SK-N-SH (cell line): ENCODE results near the gene METTL27. TPM values are rescaled to one million over a fixed set of nuclear protein-coding genes. Genes with fewer than 3 reads are reported as not detected.
"Not testable (repeated sequence)": the region's sequence is repeated elsewhere in the genome, so short reads cannot be mapped to it uniquely, and the experiment has no call there.

Experiments used
- CTCF ChIA-PET: fragments of 300-600, 350-600 bp; formaldehyde crosslinking; extraction: SDS; loops from one replicate; lab custom pipeline; 2021; lab: Yijun Ruan, JAX
- POLR2A ChIA-PET: fragments of 350-600 bp; sonication (Branson Sonifier 250); formaldehyde crosslinking; extraction: SDS; loops from one replicate; lab custom pipeline; 2020; ENCODE audit warnings: antibody characterized with exemption, inconsistent platforms; lab: Yijun Ruan, JAX
- DNase-seq: peaks from one replicate; pipeline ENCODE4 v3.0.0; 2012
- H2AFZ ChIP-seq: fragments of 200-600 bp; sonication (generic); 2 replicates; pipeline ENCODE4 v1.8.1; 2016; ENCODE audit warnings: antibody characterized with exemption, mild to moderate bottlenecking, low read depth
- H3F3A ChIP-seq: fragments of 200-600 bp; sonication (generic); replicated peaks from 2 replicates; pipeline ENCODE3; 2016; ENCODE audit warnings: antibody characterized with exemption, mild to moderate bottlenecking; ENCODE audit not compliant: insufficient read depth
- H3K27ac ChIP-seq, 2 experiments: fragments of 200-500 bp in 1 of 2; fragments of 200-600 bp in 1 of 2; sonication (Bioruptor generic) in 1 of 2; sonication (generic), shearing (Covaris generic) in 1 of 2; 2 replicates each; pipeline versions ENCODE4 v1.5.1 to v1.6.1; 2014 to 2016; ENCODE audit warnings: low read depth in 2 of 2, inconsistent platforms in 1 of 2, low read length in 1 of 2, mild to moderate bottlenecking in 1 of 2, mixed read lengths in 1 of 2
- H3K27me3 ChIP-seq: fragments of 200-600 bp; sonication (generic), shearing (Covaris generic); 2 replicates; pipeline ENCODE4 v1.6.1; 2016; ENCODE audit warnings: mixed run types; ENCODE audit not compliant: insufficient read depth
- H3K36me3 ChIP-seq, 2 experiments: fragments of 200-500 bp in 1 of 2; fragments of 200-600 bp in 1 of 2; sonication (Bioruptor generic) in 1 of 2; sonication (generic) in 1 of 2; replicated peaks in 1 of 2; 2 replicates each; pipeline versions ENCODE3 to v1.5.1; 2014 to 2016; ENCODE audit warnings: low read length in 1 of 2, mild to moderate bottlenecking in 1 of 2; ENCODE audit not compliant: insufficient read depth in 2 of 2, control insufficient read depth in 1 of 2
- H3K4me1 ChIP-seq, 2 experiments: fragments of 200-500 bp in 1 of 2; fragments of 200-600 bp in 1 of 2; sonication (Bioruptor generic) in 1 of 2; sonication (generic), shearing (Covaris generic) in 1 of 2; 2 replicates each; pipeline versions ENCODE4 v1.5.1 to v1.6.1; 2014 to 2016; ENCODE audit warnings: low read depth in 1 of 2, low read length in 1 of 2, mixed run types in 1 of 2; ENCODE audit not compliant: insufficient read depth in 2 of 2, control insufficient read depth in 1 of 2
- H3K4me2 ChIP-seq: fragments of 200-600 bp; sonication (generic), shearing (Covaris generic); 2 replicates; pipeline ENCODE4 v1.6.1; 2017; ENCODE audit warnings: mixed run types
- H3K4me3 ChIP-seq, 2 experiments: fragments of 200-500 bp in 1 of 2; fragments of 200-600 bp in 1 of 2; sonication (Bioruptor generic) in 1 of 2; sonication (generic), shearing (Covaris generic) in 1 of 2; 2 replicates each; pipeline versions ENCODE4 v1.5.1 to v1.8.1; 2014 to 2016; ENCODE audit warnings: low read depth in 2 of 2, inconsistent platforms in 1 of 2, low read length in 1 of 2, mild to moderate bottlenecking in 1 of 2, mixed read lengths in 1 of 2, moderate library complexity in 1 of 2
- H3K79me2 ChIP-seq: fragments of 200-600 bp; sonication (generic); 2 replicates; pipeline ENCODE4 v1.8.1; 2017; ENCODE audit warnings: mild to moderate bottlenecking; ENCODE audit not compliant: insufficient read depth
- H3K9ac ChIP-seq: fragments of 200-600 bp; sonication (generic); 2 replicates; pipeline ENCODE4 v1.6.1; 2017; ENCODE audit warnings: mixed run types
- H3K9me2 ChIP-seq: fragments of 200-600 bp; sonication (generic); 2 replicates; pipeline ENCODE4 v1.6.1; 2017; ENCODE audit warnings: mixed run types
- H3K9me3 ChIP-seq: fragments of 200-600 bp; sonication (generic); 2 replicates; pipeline ENCODE4 v1.6.1; 2017; ENCODE audit warnings: mixed run types, mild to moderate bottlenecking, moderate library complexity
- H4K20me1 ChIP-seq: fragments of 200-600 bp; sonication (generic); 2 replicates; pipeline ENCODE4 v1.6.1; 2017; ENCODE audit warnings: mild to moderate bottlenecking, mixed run types; ENCODE audit not compliant: insufficient read depth
- EZH2phosphoT487 ChIP-seq: fragments of 200-600 bp; sonication (generic); IDR thresholded peaks from 2 replicates; pipeline ENCODE4 v1.6.1; 2017; ENCODE audit warnings: low read depth, mixed run types, mild to moderate bottlenecking, antibody characterized with exemption, moderate library complexity, borderline replicate concordance
- FOSL2 ChIP-seq: IDR thresholded peaks from 2 replicates; pipeline ENCODE4 v1.4.0; 2012; ENCODE audit warnings: low read depth, mild to moderate bottlenecking, moderate library complexity, borderline replicate concordance
- MEF2A ChIP-seq: IDR thresholded peaks from 2 replicates; pipeline ENCODE4 v1.4.0; 2012; ENCODE audit warnings: low read depth, borderline replicate concordance
- SIN3A ChIP-seq: IDR thresholded peaks from 2 replicates; pipeline ENCODE4 v1.6.1; 2012; ENCODE audit warnings: low read depth, mild to moderate bottlenecking, low read length, moderate library complexity, borderline replicate concordance
- SMC3 ChIP-seq: IDR thresholded peaks from 2 replicates; pipeline ENCODE4 v1.6.1; 2012; ENCODE audit warnings: low read depth, low read length, improper control_type of control experiment
- USF1 ChIP-seq: IDR thresholded peaks from 2 replicates; pipeline ENCODE4 v1.4.0; 2012; ENCODE audit warnings: low read depth, borderline replicate concordance
- USF2 ChIP-seq: fragments of 150-350 bp; IDR thresholded peaks from 2 replicates; pipeline ENCODE4 v1.6.1; 2017; ENCODE audit warnings: antibody characterized with exemption, low read length, low read depth, borderline replicate concordance
- WGBS: methylation state at CpG from one replicate; pipeline ENCODE4 v1.1.6; 2017; ENCODE audit warnings: low lambda C conversion rate; 5-methylcytosine and 5-hydroxymethylcytosine counted together
- polyA plus RNA-seq, 3 experiments: library from polyadenylated mRNA; depleted of rRNA; stranded (reverse); fragments of >200 nt; gene quantifications; 2 replicates each; pipeline ENCODE4 v1.2.3, GENCODE V29; 2012
- TF ChIP-seq, protein P1 (sequence below): IDR thresholded peaks from 2 replicates; pipeline ENCODE4 v1.6.1; 2012; ENCODE audit warnings: mild to moderate bottlenecking, low read depth, low read length, moderate library complexity

The METTL27 gene
- polyA plus RNA-seq, 1 of the 3 experiments (the other 2 are of a cell fraction) = 3.1 TPM

DNA sequence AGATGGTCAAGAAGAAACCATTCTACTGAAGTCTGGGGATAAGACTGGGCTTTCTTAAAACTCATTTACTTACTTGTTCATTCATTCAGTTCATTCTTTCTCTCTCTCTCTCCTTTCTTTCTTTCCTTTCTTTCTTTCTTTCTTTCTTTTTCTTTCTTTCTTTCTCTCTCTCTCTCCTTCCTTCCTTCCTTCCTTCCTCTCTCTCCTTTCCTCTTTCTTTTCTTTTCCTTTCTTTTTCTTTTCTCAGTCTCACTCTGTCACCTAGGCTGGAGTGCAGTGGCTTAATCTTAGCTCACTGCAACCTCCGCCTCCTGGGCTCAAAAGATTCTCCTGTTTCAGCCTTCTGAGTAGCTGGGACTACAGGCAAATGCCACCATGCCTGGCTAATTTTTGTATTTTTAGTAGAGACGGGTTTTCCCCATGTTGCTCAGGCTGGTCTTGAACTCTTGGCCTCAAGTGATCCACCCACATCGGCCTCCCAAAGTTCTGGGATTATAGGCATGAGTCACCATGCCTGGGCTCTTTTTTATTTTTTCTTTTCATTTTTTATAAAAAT lies 42.6 kb upstream of the METTL27 start:
- POLR2A ChIA-PET, DNase-seq: not testable (repeated sequence)
- CTCF ChIA-PET = interaction anchor here (1.1 to 3.4 kb wide), 3 partner anchors 34 to 521 kb away, joined by 3 to 11 read pairs (median 3); no protein-coding TSS in a partner anchor

GRCh38 chr7:73882047-73882402 lies 39.7 kb upstream of the METTL27 start:
- Histone ChIP-seq H3K9me3 (no peaks in the 10 kb centered on the region), H3K27ac (no peak overlapping the region), H3K4me2 (no peak overlapping the region), H3K27me3 (no peaks in the 10 kb centered on the region), H3K36me3 (no peaks in the 10 kb centered on the region), H3K9ac (no peak overlapping the region), H3F3A (peaks cover 11% of the 10 kb centered on the region), H3K79me2 (no peaks in the 10 kb centered on the region), H3K9me2 (no peaks in the 10 kb centered on the region), H4K20me1 (no peaks in the 10 kb centered on the region), H3K4me1 (peaks cover 15 to 24% of the 10 kb centered on the region in 2 experiments; a peak in 3 of 4 replicates), H3K4me3 (no peak overlapping the region), H2AFZ (no peak overlapping the region)
- no peak for TF ChIP-seq EZH2phosphoT487
- TF ChIP-seq FOSL2 = no peak
- TF ChIP-seq, protein P1, sequence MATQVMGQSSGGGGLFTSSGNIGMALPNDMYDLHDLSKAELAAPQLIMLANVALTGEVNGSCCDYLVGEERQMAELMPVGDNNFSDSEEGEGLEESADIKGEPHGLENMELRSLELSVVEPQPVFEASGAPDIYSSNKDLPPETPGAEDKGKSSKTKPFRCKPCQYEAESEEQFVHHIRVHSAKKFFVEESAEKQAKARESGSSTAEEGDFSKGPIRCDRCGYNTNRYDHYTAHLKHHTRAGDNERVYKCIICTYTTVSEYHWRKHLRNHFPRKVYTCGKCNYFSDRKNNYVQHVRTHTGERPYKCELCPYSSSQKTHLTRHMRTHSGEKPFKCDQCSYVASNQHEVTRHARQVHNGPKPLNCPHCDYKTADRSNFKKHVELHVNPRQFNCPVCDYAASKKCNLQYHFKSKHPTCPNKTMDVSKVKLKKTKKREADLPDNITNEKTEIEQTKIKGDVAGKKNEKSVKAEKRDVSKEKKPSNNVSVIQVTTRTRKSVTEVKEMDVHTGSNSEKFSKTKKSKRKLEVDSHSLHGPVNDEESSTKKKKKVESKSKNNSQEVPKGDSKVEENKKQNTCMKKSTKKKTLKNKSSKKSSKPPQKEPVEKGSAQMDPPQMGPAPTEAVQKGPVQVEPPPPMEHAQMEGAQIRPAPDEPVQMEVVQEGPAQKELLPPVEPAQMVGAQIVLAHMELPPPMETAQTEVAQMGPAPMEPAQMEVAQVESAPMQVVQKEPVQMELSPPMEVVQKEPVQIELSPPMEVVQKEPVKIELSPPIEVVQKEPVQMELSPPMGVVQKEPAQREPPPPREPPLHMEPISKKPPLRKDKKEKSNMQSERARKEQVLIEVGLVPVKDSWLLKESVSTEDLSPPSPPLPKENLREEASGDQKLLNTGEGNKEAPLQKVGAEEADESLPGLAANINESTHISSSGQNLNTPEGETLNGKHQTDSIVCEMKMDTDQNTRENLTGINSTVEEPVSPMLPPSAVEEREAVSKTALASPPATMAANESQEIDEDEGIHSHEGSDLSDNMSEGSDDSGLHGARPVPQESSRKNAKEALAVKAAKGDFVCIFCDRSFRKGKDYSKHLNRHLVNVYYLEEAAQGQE = no peak
- TF ChIP-seq MEF2A = no peak
- TF ChIP-seq SIN3A = no peak
- no peak for TF ChIP-seq USF2
- no peak for TF ChIP-seq SMC3
- TF ChIP-seq USF1 = no peak
- POLR2A ChIA-PET = no interaction called here
- 78% methylated on average over 3 of the region's 3 CpGs for WGBS
- no peak for DNase-seq
- CTCF ChIA-PET = interaction anchor here (0.7 to 5.1 kb wide), 8 partner anchors 9 to 519 kb away, joined by 3 to 29 read pairs (median 8); no protein-coding TSS in a partner anchor

More for the DNA sequence above, 42.6 kb upstream of the METTL27 start:
- H3K9me3 ChIP-seq, H3K27me3 ChIP-seq, H3K36me3 ChIP-seq, H3K9ac ChIP-seq, H4K20me1 ChIP-seq, H3K27ac ChIP-seq, H3K4me2 ChIP-seq, H3K9me2 ChIP-seq, H3K4me3 ChIP-seq, H3K79me2 ChIP-seq, H2AFZ ChIP-seq: not testable (repeated sequence)
- Histone ChIP-seq H3K4me1 (peaks cover 15 to 27% of the 10 kb centered on the region in 2 experiments; a peak in 3 of 4 replicates), H3F3A (peaks cover 15% of the 10 kb centered on the region)
- WGBS = 88% methylated on average over 3 of the region's 3 CpGs
